GM12873 (cell line): Measurements from ENCODE around the gene ZDHHC19.

Experiments
- CTCF ChIP-seq: IDR thresholded peaks from 2 replicates; pipeline ENCODE4 v1.5.1; 2012; ENCODE audit warnings: low read depth, mild to moderate bottlenecking, moderate library complexity, low read length, control low read depth; ENCODE audit not compliant: insufficient read depth; ENCODE audit errors: missing control alignments

ZDHHC19 gene

DNA sequence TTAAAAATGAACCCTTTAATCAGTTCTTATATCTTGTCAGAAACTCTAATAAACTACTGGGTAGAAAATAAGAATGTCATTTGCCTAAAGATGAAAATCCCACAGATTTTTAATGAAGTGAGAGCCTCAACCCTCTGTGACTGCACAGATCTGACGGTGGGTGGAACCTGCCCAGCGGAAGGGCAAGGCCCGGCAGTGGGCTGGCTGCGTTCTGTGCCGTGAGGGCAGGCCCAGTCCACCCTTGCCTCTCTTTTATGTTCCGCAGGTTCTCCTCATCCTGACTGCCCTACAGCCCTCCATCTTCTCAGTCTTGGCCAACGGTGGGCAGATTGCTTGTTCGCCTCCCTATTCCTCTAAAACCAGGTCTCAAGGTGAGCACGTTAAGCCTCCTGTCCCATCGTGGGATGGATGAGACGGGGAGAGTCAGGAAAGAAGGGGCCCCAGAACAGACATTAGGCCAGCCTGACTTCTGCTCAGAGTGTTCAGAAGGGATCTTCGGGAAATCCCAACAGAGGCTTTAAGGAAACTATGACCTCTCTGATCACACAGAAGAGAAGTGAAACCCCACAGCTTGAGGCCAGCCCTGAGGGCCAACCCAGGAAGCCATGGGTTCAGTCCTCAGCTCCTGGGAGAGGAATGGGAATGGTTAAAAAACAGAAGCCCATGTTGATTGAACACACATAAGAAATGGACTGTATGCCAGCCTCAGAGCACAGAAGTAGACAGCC, 21.1 kb upstream of the ZDHHC19 start:
- no peak for TF ChIP-seq CTCF

DNA sequence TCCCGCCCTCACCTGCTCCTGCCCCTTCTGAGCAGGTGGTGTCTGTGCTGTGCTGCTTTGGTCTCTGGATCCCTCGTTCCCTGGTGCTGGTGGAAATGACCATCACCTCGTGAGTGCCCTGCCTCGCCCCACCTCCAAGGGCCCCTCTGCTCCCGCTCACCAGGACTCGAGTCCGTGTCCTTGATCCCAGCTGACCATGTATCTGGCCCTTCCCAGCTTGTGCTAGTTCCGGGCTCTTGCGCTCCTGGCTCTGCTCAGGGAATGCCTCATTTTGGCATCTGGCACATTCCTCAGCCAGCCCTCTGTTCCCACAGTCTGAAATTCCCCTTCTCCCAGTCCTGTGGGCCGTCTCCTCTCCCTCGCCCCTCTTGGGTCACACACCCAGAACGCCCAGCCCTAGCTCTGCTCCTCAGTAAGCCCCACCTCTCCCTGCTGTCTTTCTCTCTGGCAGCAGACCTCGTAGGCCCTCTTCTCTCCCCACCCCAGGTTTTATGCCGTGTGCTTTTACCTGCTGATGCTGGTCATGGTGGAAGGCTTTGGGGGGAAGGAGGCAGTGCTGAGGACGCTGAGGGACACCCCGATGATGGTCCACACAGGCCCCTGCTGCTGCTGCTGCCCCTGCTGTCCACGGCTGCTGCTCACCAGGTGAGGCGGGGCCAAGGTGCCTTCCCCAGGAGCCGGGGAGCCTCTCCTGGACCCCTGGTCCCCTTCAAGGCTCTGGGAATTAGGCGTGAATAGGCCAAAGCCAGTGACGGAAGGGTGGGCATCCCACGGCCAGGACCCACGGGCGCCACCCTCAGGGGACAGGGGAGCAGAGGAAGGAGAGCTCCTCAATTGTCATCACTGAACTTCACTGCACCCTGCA, 16.7 kb upstream of the ZDHHC19 start:
- no peak for TF ChIP-seq CTCF

DNA sequence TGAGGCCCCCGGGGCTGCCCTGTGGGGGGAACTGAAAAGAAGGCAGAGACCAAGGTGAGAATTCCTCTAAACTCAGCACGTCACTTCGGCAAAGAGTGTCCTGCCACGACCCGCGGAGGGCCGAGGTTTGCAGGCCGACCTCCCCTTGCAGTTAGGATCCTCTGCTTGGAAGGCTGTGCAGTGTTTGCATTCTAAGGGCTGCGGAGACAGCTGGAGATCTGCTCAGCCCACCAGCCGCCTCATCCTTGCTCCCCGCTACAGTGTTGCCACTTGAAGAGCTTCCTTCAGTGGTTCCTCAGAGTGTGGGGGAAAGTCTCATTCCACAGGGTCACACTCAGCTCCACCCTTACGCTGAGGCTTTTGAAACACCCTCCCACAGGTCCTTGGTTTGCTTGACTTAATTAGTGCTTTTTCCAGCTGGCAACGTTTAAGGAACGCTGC, 15.9 kb upstream of the ZDHHC19 start:
- no peak for TF ChIP-seq CTCF

GRCh38 chr3:196225763-196226364, 14.7 kb upstream of the ZDHHC19 start:
- TF ChIP-seq CTCF = no peak

DNA sequence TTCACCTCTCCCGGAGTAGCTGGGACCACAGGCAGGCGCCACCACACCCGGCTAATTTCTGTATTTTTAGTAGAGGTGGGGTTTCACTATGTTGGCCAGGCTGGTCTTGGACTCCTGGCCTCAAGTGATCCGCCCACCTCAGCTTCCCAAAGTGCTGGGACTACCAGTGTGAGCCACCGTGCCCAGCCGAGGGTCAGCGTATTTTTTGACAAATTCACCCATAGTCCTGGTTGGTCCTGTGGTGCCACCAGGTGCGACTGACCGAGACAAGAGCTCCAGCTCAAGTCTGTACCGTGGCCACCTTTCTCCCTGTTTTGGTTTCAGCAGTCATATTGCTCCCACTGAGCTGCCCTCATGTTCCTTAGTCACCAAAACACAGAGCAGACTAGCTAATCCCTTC, 13.9 kb upstream of the ZDHHC19 start:
- TF ChIP-seq CTCF = no peak

DNA sequence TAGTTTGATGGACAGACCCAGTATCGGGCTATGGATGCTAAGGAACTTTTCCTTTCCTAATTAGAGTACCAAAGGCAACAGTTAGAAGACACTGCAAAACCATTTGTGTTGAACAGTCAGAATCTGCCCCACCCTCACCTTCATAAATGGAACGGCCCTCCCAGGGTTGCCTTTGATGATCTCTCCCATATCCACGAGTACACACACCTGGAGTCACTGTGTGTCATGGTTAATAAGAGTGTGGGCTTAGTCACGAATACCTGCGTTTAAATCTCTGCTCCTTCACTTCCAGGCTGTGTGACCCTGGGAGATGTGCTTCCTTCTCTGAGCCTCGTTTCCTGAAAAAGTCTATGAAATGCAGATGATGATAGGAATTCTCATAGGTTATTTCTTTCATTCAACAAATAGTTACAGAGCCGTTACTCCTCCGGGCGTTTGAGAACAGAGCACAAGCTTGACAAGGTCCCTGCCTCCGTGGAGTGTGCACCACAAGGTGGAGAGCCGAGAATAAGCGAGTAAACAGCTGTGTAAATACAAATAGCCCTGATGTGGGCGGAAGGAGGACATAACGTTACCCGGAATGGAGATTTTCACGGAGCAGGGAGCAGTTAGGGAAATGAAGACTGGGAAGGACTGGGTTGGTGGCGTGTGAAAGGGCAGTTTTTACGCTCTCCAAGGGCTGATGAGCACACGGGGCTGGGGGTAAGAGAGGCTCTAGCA, 11.8 kb upstream of the ZDHHC19 start:
- TF ChIP-seq CTCF = no peak
